GM18507 (cell line): Measurements from ENCODE around the gene KCNQ1.

ENCODE experiments used
- DNase-seq: peaks from one replicate; pipeline ENCODE4 v3.0.0; 2011; ENCODE audit warnings: low read depth; ENCODE audit not compliant: insufficient read length; ENCODE audit errors: extremely low spot score
- FAIRE-seq: peaks from 2 replicates; lab custom pipeline; 2011; peaks lifted over from hg19 to GRCh38; lab: Jason Lieb, UNC

KCNQ1 gene

GRCh38 chr11:2769409-2770095, 324.7 kb downstream of the KCNQ1 start:
- FAIRE-seq (no peak), DNase-seq (no peak)

- DNase-seq (no peak), FAIRE-seq (no peak)
Observed at GRCh38 chr11:2770096-2770751, 325.4 kb downstream of the KCNQ1 start.

- DNase-seq (no peak), FAIRE-seq (no peak)
Observed at GRCh38 chr11:2770761-2771301, 326.0 kb downstream of the KCNQ1 start.

GRCh38 chr11:2771758-2772466, 327.1 kb downstream of the KCNQ1 start:
- DNase-seq (no peak), FAIRE-seq (no peak)

- DNase-seq: no peak
- FAIRE-seq: no peak
Observed at GRCh38 chr11:2772544-2773031, 327.8 kb downstream of the KCNQ1 start.

- FAIRE-seq: no peak
- DNase-seq: no peak
Observed at GRCh38 chr11:2774173-2775082, 329.6 kb downstream of the KCNQ1 start.

- FAIRE-seq (no peak), DNase-seq (no peak)
Observed at GRCh38 chr11:2775083-2775625, 330.3 kb downstream of the KCNQ1 start.

GRCh38 chr11:2775626-2776350, 331.0 kb downstream of the KCNQ1 start:
- FAIRE-seq (no peak), DNase-seq (no peak)

- FAIRE-seq: no peak
- no peak for DNase-seq
Observed at GRCh38 chr11:2776351-2777061, 331.7 kb downstream of the KCNQ1 start.

- FAIRE-seq (no peak), DNase-seq (no peak)
Observed at GRCh38 chr11:2777386-2777785, 332.6 kb downstream of the KCNQ1 start.

GRCh38 chr11:2777871-2778629, 333.2 kb downstream of the KCNQ1 start:
- no peak for DNase-seq
- FAIRE-seq: no peak

- DNase-seq (no peak), FAIRE-seq (no peak)
Observed at GRCh38 chr11:2778630-2779498, 334.1 kb downstream of the KCNQ1 start.

GRCh38 chr11:2779499-2779980, 334.7 kb downstream of the KCNQ1 start:
- FAIRE-seq: no peak
- DNase-seq: no peak

GRCh38 chr11:2779981-2780849, 335.4 kb downstream of the KCNQ1 start:
- DNase-seq (no peak), FAIRE-seq (no peak)

GRCh38 chr11:2780850-2781407, 336.1 kb downstream of the KCNQ1 start:
- FAIRE-seq (no peak), DNase-seq (no peak)
